ENCODE data around the gene BAZ2B. TPM values are rescaled to one million over a fixed set of nuclear protein-coding genes. Genes with fewer than 3 reads are reported as not detected.

The BAZ2B gene
- total and polyA plus RNA-seq, 7 experiments from 2014 or later, result 9.9 to 57.4 (median 15.3) TPM

DNA sequence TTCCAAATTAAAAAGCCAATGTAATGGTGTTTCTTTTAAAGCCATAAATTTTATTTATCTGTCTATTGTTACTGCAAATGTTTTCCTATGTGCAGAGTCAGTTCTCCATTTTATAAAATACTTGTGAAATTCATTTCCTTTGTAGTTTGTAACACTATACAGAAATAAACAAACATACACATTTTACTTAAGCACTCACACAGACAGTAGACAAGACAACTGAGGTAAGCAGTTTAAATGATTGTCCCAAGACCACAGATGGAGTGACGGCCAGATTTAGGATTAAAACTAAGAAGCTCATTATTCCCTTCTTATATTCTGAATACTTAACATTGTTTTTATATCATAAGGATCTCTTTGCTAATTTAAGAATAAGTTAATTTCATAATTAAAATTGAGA lies 100.9 kb downstream of the BAZ2B start:
- peak overlapping the region; percentile 72 to 88 (median 83) for H3K4me3 Mint-ChIP-seq
- Histone ChIP-seq H3K27me3 (ENCODE audit: control insufficient read depth in 2 of 2, insufficient read depth in 2 of 2, low read length in 2 of 2) (no peaks in the 10 kb centered on the region), H3K27ac (ENCODE audit: low read depth, low read length) (no peak overlapping the region), H3K36me3 (ENCODE audit: control insufficient read depth in 2 of 3, insufficient read depth in 3 of 3, low read length in 3 of 3) (no peaks in the 10 kb centered on the region), H3K9me3 (ENCODE audit: control insufficient read depth in 2 of 3, low read length in 3 of 3) (no peaks in the 10 kb centered on the region), H3K4me3 (ENCODE audit: low read length) (peak overlapping the region; percentile 34), H3K4me1 (ENCODE audit: control insufficient read depth in 2 of 2, insufficient read depth in 2 of 2, low read length in 2 of 2) (peaks cover 11 to 27% of the 10 kb centered on the region in 2 donors)
- DNase-seq (no peak), ATAC-seq (no peak)
- H3K27ac Mint-ChIP-seq, result peak overlapping the region; percentile 55 to 95 (median 85)
- intact Hi-C loops (cut with micrococcal nuclease), result loop anchor here (5.0 to 10.0 kb wide), 5 partner anchors 58 to 389 kb away; partner anchors contain the start of genes WDSUB1 (in 2 of the 2) and LY75 (in 1 of the 2)
- H3K36me3 Mint-ChIP-seq, result peaks cover 0 to 8% (median 3%) of the 10 kb centered on the region in 5 donors
- ChIA-PET POLR2A (interaction anchor here (2.0 kb wide), 1 partner anchor 197 kb away, joined by 10 read pairs; the partner anchor contains the start of gene MARCHF7), CTCF (interaction anchor here (1.0 to 1.1 kb wide), 2 partner anchors 10 kb away, joined by 3 read pairs; no protein-coding TSS in a partner anchor)
- peaks cover 0 to 2% (median 0%) of the 10 kb centered on the region in 11 donors for H3K9me3 Mint-ChIP-seq
- H3K4me1 Mint-ChIP-seq, result peaks cover 9 to 40% (median 28%) of the 10 kb centered on the region in 7 donors
- H3K27me3 Mint-ChIP-seq, result no peaks in the 10 kb centered on the region

DNA sequence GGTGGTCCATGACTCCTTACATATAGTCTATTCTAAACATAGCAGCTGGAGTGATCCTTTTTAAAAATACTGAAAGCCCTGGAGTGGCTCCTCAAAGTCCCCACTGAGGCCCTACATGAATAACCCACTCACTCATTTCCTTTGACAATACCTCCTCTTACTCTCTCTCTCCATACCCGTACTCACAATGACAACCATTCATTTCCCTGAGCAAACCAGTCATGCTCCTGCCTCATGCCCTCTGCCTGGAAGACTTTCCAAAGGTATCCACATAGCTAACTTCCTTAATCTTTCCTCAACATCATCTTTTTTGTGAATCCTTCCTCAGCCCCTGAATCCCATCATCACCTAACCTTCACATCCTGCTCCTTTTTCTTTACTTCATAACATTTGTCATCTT lies 102.6 kb downstream of the BAZ2B start:
- peak overlapping the region in 1 of 9 donors; percentile 2 for H3K27ac Mint-ChIP-seq

DNA sequence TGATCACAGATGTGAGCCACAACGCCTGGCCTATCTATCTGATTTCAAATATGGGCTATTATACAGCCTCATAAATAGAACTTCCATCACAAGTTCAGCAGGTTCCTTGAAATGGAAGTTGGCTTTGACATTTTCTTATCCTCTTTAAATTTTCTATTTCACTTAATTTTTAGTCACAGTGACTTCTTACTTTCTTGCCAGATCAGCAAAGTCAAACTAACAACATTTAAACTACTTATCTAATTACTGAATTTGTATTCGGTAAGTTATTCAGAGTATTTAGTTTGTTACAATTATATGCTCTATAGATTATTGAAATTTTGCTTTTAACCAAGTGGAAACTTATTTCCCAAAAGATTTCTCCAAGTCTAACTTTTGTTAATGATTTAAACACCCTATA lies 108.2 kb downstream of the BAZ2B start:
- peaks cover 0 to 3% (median 2%) of the 10 kb centered on the region in 11 donors for H3K9me3 Mint-ChIP-seq
- H3K27ac Mint-ChIP-seq, result no peak overlapping the region
- intact Hi-C loops (cut with micrococcal nuclease), result no loop called here
- ChIA-PET POLR2A (no interaction called here), CTCF (no interaction called here)
- H3K4me3 Mint-ChIP-seq, result no peak overlapping the region
- H3K27me3 Mint-ChIP-seq, result no peaks in the 10 kb centered on the region
- H3K36me3 Mint-ChIP-seq, result peaks cover 0 to 12% (median 0%) of the 10 kb centered on the region in 5 donors
- Histone ChIP-seq H3K9me3 (ENCODE audit: control insufficient read depth in 2 of 3, low read length in 3 of 3) (no peaks in the 10 kb centered on the region), H3K27ac (ENCODE audit: low read depth, low read length) (no peak overlapping the region), H3K27me3 (ENCODE audit: control insufficient read depth in 2 of 2, insufficient read depth in 2 of 2, low read length in 2 of 2) (no peaks in the 10 kb centered on the region), H3K4me3 (ENCODE audit: low read length) (no peak overlapping the region), H3K4me1 (ENCODE audit: control insufficient read depth in 2 of 2, insufficient read depth in 2 of 2, low read length in 2 of 2) (peaks cover 0 to 4% of the 10 kb centered on the region in 2 donors), H3K36me3 (ENCODE audit: control insufficient read depth in 2 of 3, insufficient read depth in 3 of 3, low read length in 3 of 3) (no peaks in the 10 kb centered on the region)
- H3K4me1 Mint-ChIP-seq, result peaks cover 0 to 37% (median 30%) of the 10 kb centered on the region in 7 donors
- ATAC-seq (no peak), DNase-seq (no peak)

More for the DNA sequence above, 102.6 kb downstream of the BAZ2B start:
- Mint-ChIP-seq H3K9me3 (peaks cover 0 to 2% (median 0%) of the 10 kb centered on the region in 11 donors), H3K27me3 (no peaks in the 10 kb centered on the region), H3K4me3 (peak overlapping the region in 9 of 10 donors; percentile 0 to 75 (median 15)), H3K4me1 (peaks cover 9 to 45% (median 32%) of the 10 kb centered on the region in 7 donors), H3K36me3 (peaks cover 0 to 9% (median 4%) of the 10 kb centered on the region in 5 donors)
- Histone ChIP-seq H3K27me3 (ENCODE audit: control insufficient read depth in 2 of 2, insufficient read depth in 2 of 2, low read length in 2 of 2) (no peaks in the 10 kb centered on the region), H3K4me3 (ENCODE audit: low read length) (no peak overlapping the region), H3K4me1 (ENCODE audit: control insufficient read depth in 2 of 2, insufficient read depth in 2 of 2, low read length in 2 of 2) (peaks cover 11 to 27% of the 10 kb centered on the region in 2 donors), H3K9me3 (ENCODE audit: control insufficient read depth in 2 of 3, low read length in 3 of 3) (no peaks in the 10 kb centered on the region), H3K27ac (ENCODE audit: low read depth, low read length) (no peak overlapping the region), H3K36me3 (ENCODE audit: control insufficient read depth in 2 of 3, insufficient read depth in 3 of 3, low read length in 3 of 3) (no peaks in the 10 kb centered on the region)
- intact Hi-C loops (cut with micrococcal nuclease), result loop anchor here (10.0 kb wide), 2 partner anchors 229 to 391 kb away; partner anchors contain the start of genes LY75 (in 1 of the 2) and WDSUB1 (in 1 of the 2)
- POLR2A ChIA-PET, result no interaction called here
- CTCF ChIA-PET, result no interaction called here
- ATAC-seq (no peak), DNase-seq (no peak)

DNA sequence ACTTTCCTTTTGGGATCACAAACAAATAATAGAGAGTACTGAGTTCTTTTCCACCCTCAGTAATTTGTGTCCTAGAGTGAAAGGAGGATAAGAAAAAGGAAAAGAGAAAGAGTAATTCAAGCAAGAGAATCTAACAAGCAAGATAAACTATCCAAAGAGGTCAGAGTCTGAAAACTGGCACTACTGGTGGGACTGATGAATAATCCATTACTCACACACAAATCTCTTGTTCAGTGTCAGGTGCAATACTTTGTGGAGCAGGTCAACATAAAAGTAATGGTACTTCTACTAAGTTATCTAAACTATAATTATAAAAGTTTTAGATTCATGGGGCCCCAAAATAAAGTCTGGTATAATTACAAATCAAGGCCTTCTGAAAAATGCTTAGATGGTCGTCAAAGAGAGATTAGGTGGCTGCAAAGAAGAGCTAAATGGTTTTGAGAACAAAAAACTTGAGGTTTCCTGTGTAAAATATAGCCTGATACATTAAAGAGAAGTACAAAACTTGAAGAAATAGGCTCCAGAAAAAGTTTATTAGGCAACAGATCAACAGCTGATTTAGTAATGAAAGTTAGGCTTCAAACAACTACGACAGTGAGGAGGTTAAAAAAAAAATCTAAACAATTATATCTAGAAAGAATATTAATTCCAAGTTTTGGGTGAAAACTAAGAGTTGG lies 109.4 kb downstream of the BAZ2B start:
- intact Hi-C loops (cut with micrococcal nuclease), result no loop called here
- Histone ChIP-seq H3K36me3 (ENCODE audit: control insufficient read depth in 2 of 3, insufficient read depth in 3 of 3, low read length in 3 of 3) (no peaks in the 10 kb centered on the region), H3K4me1 (ENCODE audit: control insufficient read depth in 2 of 2, insufficient read depth in 2 of 2, low read length in 2 of 2) (no peaks in the 10 kb centered on the region), H3K27ac (ENCODE audit: low read depth, low read length) (no peak overlapping the region), H3K4me3 (ENCODE audit: low read length) (no peak overlapping the region), H3K27me3 (ENCODE audit: control insufficient read depth in 2 of 2, insufficient read depth in 2 of 2, low read length in 2 of 2) (no peaks in the 10 kb centered on the region), H3K9me3 (ENCODE audit: control insufficient read depth in 2 of 3, low read length in 3 of 3) (no peaks in the 10 kb centered on the region)
- ChIA-PET CTCF (no interaction called here), POLR2A (no interaction called here)
- Mint-ChIP-seq H3K4me1 (peaks cover 0 to 32% (median 26%) of the 10 kb centered on the region in 7 donors), H3K4me3 (no peak overlapping the region), H3K36me3 (peaks cover 0 to 18% (median 2%) of the 10 kb centered on the region in 5 donors), H3K9me3 (peaks cover 0 to 10% (median 4%) of the 10 kb centered on the region in 11 donors), H3K27me3 (no peaks in the 10 kb centered on the region), H3K27ac (peak overlapping the region in 2 of 9 donors; percentile 18 to 20)
- ATAC-seq (no peak), DNase-seq (no peak)

DNA sequence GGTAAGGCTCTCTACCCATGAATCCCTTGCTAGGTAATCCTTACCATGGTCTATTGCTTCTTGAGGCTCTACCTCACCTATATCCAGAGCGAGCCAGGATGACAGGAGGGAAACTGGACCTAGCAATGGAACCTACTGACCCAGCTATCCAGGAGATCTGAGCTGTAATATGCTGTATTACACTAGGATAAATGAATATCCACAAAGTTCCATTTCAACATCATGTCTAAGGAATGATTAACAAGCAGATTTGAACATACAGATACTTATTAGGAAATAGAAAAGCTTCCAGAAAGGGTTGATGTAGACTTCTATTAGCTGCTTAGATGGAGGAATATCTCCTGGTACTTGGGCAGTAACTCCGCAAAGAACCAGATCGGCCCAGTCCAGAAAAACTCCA lies 110.1 kb downstream of the BAZ2B start:
- H3K4me3 Mint-ChIP-seq, result no peak overlapping the region
- peaks cover 0 to 20% (median 5%) of the 10 kb centered on the region in 5 donors for H3K36me3 Mint-ChIP-seq
- intact Hi-C loops (cut with micrococcal nuclease), result no loop called here
- peak overlapping the region in 1 of 9 donors; percentile 14 for H3K27ac Mint-ChIP-seq
- H3K4me1 Mint-ChIP-seq, result peaks cover 0 to 32% (median 26%) of the 10 kb centered on the region in 7 donors
- no peaks in the 10 kb centered on the region for H3K36me3 ChIP-seq (ENCODE audit: control insufficient read depth in 2 of 3, insufficient read depth in 3 of 3, low read length in 3 of 3)
- no peaks in the 10 kb centered on the region for H3K9me3 ChIP-seq (ENCODE audit: control insufficient read depth in 2 of 3, low read length in 3 of 3)
- peaks cover 0 to 14% (median 5%) of the 10 kb centered on the region in 11 donors for H3K9me3 Mint-ChIP-seq
- DNase-seq, result no peak
- H3K27me3 Mint-ChIP-seq, result no peaks in the 10 kb centered on the region
- CTCF ChIA-PET, result interaction anchor here (1.3 kb wide), 1 partner anchor 10 kb away, joined by 3 read pairs; no protein-coding TSS in a partner anchor
- ATAC-seq, result no peak
- no peak overlapping the region for H3K27ac ChIP-seq (ENCODE audit: low read depth, low read length)
- POLR2A ChIA-PET, result no interaction called here
- H3K4me1 ChIP-seq (ENCODE audit: control insufficient read depth in 2 of 2, insufficient read depth in 2 of 2, low read length in 2 of 2), result no peaks in the 10 kb centered on the region
- no peak overlapping the region for H3K4me3 ChIP-seq (ENCODE audit: low read length)
- H3K27me3 ChIP-seq (ENCODE audit: control insufficient read depth in 2 of 2, insufficient read depth in 2 of 2, low read length in 2 of 2), result no peaks in the 10 kb centered on the region

DNA sequence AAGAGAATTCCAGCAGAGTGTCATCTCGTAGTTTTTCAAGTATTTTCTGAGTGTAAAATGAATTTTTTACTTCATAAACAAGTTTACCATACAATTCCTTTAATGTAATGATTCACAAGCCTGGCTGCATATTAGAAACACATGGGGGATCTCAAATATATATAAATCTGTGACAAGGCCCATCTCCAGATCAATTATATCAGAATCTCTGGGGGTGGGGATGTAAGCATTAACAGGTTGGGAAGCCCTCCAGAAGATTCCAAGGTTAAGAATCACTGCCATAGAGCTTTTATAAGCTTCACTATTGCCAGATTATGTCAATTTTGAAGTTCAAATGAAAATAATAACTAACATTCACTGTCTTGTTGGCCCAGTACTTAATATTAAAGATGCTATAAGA lies 111.2 kb downstream of the BAZ2B start:
- peak overlapping the region in 1 of 9 donors; percentile 32 for H3K27ac Mint-ChIP-seq
- Histone ChIP-seq H3K9me3 (ENCODE audit: control insufficient read depth in 2 of 3, low read length in 3 of 3) (no peaks in the 10 kb centered on the region), H3K4me1 (ENCODE audit: control insufficient read depth in 2 of 2, insufficient read depth in 2 of 2, low read length in 2 of 2) (no peaks in the 10 kb centered on the region), H3K4me3 (ENCODE audit: low read length) (no peak overlapping the region), H3K27ac (ENCODE audit: low read depth, low read length) (no peak overlapping the region), H3K27me3 (ENCODE audit: control insufficient read depth in 2 of 2, insufficient read depth in 2 of 2, low read length in 2 of 2) (no peaks in the 10 kb centered on the region), H3K36me3 (ENCODE audit: control insufficient read depth in 2 of 3, insufficient read depth in 3 of 3, low read length in 3 of 3) (no peaks in the 10 kb centered on the region)
- H3K9me3 Mint-ChIP-seq, result peaks cover 0 to 15% (median 5%) of the 10 kb centered on the region in 11 donors
- intact Hi-C loops (cut with micrococcal nuclease), result no loop called here
- ATAC-seq (no peak), DNase-seq (no peak)
- H3K4me1 Mint-ChIP-seq, result peaks cover 0 to 32% (median 26%) of the 10 kb centered on the region in 7 donors
- H3K27me3 Mint-ChIP-seq, result no peaks in the 10 kb centered on the region
- H3K36me3 Mint-ChIP-seq, result peaks cover 1 to 22% (median 6%) of the 10 kb centered on the region in 5 donors
- H3K4me3 Mint-ChIP-seq, result no peak overlapping the region
- CTCF ChIA-PET, result interaction anchor here (0.6 to 1.3 kb wide), 2 partner anchors 11 to 94 kb away, joined by 3 read pairs; no protein-coding TSS in a partner anchor
- POLR2A ChIA-PET, result no interaction called here

Data from naive thymus-derived CD4-positive, alpha-beta T cell (primary cell).